ENCODE data around the gene GBA2.

DNA sequence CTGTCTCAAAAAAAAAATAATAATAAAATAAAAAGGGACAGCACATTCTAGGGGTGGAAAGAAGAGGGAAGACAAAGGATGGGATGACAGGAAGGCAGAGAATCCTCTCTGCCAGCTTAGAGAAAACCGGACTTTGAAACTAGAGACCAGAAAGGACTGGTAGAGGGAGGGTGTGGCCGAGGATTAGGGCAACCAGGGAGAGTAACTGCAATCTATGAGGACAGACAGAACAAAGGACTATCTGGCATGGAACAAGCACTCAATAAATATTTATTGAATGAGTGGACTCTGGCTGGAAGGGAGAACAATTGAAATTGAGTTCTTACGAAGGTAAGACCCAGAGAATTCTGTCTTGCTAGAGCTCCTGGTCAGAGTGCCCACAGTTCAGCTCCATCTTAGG, 2.4 kb downstream of the GBA2 start:
- TF ChIP-seq, protein P1, sequence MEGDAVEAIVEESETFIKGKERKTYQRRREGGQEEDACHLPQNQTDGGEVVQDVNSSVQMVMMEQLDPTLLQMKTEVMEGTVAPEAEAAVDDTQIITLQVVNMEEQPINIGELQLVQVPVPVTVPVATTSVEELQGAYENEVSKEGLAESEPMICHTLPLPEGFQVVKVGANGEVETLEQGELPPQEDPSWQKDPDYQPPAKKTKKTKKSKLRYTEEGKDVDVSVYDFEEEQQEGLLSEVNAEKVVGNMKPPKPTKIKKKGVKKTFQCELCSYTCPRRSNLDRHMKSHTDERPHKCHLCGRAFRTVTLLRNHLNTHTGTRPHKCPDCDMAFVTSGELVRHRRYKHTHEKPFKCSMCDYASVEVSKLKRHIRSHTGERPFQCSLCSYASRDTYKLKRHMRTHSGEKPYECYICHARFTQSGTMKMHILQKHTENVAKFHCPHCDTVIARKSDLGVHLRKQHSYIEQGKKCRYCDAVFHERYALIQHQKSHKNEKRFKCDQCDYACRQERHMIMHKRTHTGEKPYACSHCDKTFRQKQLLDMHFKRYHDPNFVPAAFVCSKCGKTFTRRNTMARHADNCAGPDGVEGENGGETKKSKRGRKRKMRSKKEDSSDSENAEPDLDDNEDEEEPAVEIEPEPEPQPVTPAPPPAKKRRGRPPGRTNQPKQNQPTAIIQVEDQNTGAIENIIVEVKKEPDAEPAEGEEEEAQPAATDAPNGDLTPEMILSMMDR (IDR thresholded peaks at IDR 0.05): no peak
- TF ChIP-seq POLR2A (IDR thresholded peaks at IDR 0.05): no peak

Data from heart left ventricle (tissue), 13 donors.